ENCODE measurements around the gene INPP1. TPM values are rescaled to one million over a fixed set of nuclear protein-coding genes. Genes with fewer than 3 reads are reported as not detected.
A peak's percentile ranks its signal among the peaks of the same experiment; 100 is the strongest.
"Not testable (repeated sequence)": the region's sequence is repeated elsewhere in the genome, so short reads cannot be mapped to it uniquely, and the experiment has no call there.

Gene INPP1
- total RNA-seq, 1 donor from 2014 or later = 14.5 TPM

GRCh38 chr2:190334479-190335224, 8.7 kb upstream of the INPP1 start:
- DNase-seq = peak; percentile 97

DNA sequence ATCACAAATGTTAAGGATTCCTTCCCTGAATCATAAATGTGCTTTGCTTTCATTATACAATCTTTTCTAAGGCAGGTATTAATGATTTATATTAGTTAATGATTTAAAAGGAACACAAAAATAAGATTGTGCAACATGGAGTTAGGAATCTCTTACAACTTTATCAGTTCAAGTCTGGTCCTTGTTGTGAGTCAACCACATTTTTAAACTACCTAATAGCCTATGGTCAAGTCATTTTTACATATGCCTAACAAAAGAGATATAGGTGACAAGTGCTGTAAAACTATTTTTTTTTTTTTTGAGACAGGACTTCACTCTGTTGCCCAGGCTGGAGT, 8.2 kb upstream of the INPP1 start:
- no peak for DNase-seq

GRCh38 chr2:190335584-190335983, 7.8 kb upstream of the INPP1 start:
- DNase-seq = not testable (repeated sequence)

GRCh38 chr2:190336420-190336819, 7.0 kb upstream of the INPP1 start:
- DNase-seq = no peak

GRCh38 chr2:190338453-190338852, 4.9 kb upstream of the INPP1 start:
- no peak for DNase-seq

GRCh38 chr2:190339394-190339793, 4.0 kb upstream of the INPP1 start:
- DNase-seq = no peak

DNA sequence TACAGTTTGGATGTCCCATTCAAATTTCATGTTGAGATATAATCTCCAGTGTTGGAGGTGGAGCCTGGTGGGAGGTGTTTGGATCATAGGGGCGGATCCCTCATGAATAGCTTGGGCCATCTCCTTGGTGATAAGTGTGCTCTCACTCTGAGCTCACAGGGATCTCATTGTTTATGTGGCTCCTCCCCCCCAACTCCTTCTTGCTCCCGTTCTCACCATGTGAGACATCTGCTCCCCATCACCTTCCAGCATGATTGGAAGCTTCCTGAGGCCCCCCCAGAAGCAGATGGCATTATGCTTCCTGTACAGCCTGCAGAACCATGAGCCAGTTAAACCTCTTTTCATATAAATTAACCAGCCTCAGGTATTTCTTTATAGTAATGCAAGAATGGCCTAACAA, 3.0 kb upstream of the INPP1 start:
- DNase-seq = peak; percentile 54

DNA sequence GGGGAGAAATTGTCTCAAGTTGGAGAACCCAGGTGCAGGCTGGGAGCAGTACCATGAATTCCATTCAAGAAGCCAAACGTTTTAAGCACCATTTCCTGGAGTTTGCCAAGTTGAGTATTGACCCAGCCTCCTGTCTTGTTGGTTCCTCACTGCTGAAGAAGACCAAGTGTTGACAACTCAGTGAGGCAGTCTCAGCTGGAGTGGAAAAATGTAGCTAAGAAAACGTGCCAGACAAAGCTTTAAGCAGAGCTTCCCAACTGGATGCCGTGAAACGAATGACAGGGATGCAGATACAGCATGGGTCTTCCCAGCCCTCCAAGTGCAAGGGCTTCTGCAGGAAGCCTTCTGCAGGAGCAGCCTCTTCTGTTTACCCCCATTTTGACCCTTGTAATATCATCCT, 778 bp upstream of the INPP1 start:
- DNase-seq = no peak

- DNase-seq = no peak
Observed at GRCh38 chr2:190343089-190343535, 277 bp upstream of the INPP1 start.

GRCh38 chr2:190344276-190344827, 963 bp downstream of the INPP1 start:
- DNase-seq = peak; percentile 60

GRCh38 chr2:190350371-190350770, 7.0 kb downstream of the INPP1 start:
- DNase-seq = no peak

DNA sequence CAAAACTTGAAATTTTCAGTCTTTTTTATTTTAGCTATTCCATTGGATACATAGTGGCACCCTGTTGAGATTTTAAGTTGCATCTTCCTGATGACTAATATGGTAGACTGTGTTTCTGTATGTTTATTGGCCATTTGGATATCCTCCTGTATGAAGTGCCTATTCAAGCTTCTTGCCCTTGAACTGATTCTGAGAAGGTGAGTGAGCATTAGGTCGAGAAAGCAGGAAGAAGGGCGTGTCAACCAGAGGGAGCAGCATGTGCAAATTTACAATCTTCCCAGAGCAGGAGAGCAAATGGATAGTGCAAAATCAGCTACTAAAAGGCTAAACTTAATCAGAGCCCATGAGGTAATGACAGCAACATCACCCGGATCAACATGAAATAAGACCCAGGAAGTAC, 8.6 kb downstream of the INPP1 start:
- no peak for DNase-seq

- DNase-seq = no peak
Observed at GRCh38 chr2:190352668-190353536, 9.5 kb downstream of the INPP1 start.

- no peak for DNase-seq
Observed at GRCh38 chr2:190353537-190353899, 10.1 kb downstream of the INPP1 start.

GRCh38 chr2:190354003-190354690, 10.8 kb downstream of the INPP1 start:
- no peak for DNase-seq

DNA sequence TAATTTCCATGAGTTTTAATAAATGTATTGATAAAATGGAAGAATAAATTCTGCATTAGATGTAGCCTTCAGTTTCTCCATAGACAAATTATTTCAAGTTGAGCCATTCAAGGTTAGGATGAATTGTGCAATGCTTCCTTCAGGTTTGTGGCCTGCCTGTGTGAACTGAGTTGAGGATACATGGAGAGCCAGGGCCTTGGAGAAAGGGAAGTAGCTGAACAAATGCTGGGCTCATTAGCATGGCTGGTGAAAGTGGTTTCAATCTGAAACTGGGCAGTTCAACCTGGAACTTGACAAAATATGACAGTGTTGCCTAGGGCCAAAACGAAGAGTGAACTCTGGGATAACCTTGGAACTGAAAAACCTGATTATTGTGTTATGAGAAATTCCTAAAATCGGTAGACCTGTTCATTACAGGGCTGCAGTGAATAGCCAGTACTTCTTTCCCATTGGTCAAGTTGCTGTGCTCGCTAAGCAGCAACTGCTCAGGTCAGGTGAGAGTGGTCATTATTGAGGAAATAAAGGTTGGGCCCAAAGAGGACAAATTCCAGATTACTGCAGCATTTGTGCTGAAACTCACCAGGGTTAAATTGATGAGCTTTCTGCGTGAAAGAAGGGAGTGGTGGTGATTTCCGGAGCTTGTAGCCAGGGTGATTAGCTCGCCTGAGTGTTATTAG, 12.7 kb downstream of the INPP1 start:
- DNase-seq = peak; percentile 19

- DNase-seq = no peak
Observed at GRCh38 chr2:190357600-190357999, 14.2 kb downstream of the INPP1 start.

DNA sequence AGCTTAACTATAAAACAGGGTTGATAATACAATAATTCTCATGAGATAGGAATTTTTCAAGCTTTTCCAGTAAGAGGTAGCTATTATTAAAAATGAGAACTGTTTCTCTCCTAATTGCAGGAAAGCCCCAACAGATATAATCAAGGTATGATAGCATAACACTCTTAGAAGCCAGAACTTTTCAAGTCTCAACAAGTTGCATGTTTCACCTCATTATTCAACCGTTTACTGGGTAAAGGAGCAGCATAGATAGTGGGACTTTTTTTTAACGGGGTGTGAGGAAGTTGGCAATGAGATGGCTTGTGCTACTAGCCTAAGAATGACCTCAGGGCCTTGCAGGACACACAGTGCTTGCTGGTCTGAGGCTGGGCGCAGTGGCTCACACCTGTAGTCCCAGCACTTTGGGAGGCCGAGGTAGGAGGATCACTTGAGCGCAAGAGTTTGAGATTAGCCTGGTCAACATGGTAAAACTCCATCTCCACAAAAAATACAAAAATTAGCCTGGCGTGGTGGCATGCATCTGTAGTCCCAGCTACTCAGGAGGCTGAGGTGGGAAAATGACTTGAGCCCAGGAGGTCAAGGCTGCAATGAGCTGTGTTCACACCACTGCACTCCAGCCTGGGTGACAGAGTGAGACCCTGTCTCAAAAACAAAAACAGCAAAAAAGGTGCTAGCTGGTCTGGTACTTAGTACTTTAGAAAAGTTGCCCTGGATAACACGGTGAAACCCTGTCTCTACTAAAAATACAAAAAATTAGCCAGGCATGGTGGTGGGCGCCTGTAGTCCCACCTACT, 15.5 kb downstream of the INPP1 start:
- not testable (repeated sequence) for DNase-seq

GRCh38 chr2:190360561-190360960, 17.2 kb downstream of the INPP1 start:
- no peak for DNase-seq

GRCh38 chr2:190360965-190361364, 17.6 kb downstream of the INPP1 start:
- no peak for DNase-seq

GRCh38 chr2:190361572-190361971, 18.2 kb downstream of the INPP1 start:
- no peak for DNase-seq

DNA sequence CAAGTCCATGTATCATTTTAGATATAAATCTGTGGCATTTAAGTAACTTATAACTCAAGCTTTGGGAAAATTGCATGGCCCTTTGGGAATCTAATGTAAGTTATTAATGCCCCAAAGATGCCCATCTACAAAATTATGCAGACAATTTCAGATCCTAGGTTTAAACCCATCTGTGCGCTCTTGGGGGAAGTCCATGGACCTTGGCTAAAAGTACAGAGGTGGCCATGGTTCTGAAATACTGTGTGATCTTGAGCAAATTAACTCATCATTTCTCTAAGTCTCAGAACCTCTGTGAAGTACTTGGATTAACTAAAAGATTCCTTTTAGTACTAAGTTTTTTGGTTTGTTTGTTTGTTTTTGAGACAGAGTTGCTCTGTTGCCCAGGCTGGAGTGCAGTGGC, 19.5 kb downstream of the INPP1 start:
- no peak for DNase-seq

Data from dermis blood vessel endothelial cell (primary cell).